HG02973 (cell line): ENCODE measurements around the gene SLC47A1.

Source experiments
- ATAC-seq: cut with Tn5 transposase; IDR thresholded peaks from one replicate; pipeline ENCODE4 v1.9.1; 2021; ENCODE audit warnings: moderate library complexity; ENCODE audit not compliant: unreplicated experiment

Gene SLC47A1

DNA sequence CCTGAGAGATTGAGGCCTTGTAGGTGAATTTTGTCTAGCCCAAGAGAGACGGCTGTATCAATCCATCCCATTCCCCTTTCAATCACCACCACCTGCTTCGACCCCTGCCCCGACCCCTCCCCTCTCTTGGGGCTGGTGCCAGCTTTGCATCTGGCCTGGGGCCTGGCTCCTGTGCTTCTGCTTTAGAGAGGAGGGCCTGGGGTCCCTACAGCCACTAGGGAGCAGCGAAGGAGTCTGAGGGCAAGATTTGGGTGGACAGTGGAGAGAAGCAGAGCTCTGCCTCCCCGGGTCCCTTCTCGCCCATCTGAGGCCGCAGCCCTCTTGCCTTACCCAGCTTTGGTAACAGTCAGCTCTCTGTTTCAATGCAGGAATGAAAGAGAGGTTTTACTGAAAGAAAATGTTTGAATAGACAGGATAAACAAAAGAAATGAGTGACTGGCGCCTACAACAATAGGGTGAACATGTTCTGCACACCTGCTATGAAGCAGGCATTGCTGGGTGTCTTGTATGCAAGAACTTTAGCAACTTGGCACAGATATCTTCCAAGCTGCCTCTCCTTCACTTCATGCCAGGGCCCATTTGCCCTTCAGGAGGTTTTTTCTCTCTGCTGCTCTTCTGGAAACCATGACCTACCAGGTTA lies 57.4 kb downstream of the SLC47A1 start:
- no peak for ATAC-seq

- no peak for ATAC-seq
Measured at GRCh38 chr17:19592316-19592715, 58.7 kb downstream of the SLC47A1 start.

DNA sequence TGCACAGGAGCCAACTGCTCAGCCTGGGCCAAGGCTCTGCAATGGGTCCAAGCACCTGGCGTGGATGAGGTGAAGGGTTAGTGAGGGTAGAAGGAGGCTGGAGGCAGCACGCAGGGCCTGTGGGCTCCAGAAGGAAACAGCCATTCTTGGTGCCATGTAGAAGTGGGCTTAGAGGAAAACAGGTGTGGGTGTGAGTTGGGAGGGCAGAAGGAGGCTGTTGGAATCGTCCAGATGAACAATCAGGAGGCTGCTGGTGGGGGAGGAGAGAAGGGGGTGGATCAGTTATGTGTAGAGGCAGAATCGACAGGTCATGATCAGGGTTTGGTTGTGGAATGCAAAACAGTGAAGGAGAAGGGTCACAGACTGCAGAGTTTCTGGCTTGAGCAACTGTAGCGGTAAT lies 63.2 kb downstream of the SLC47A1 start:
- ATAC-seq, result no peak

- ATAC-seq, result no peak
Measured at GRCh38 chr17:19610311-19610710, 76.7 kb downstream of the SLC47A1 start.

- ATAC-seq, result no peak
Measured at GRCh38 chr17:19610879-19611278, 77.2 kb downstream of the SLC47A1 start.

DNA sequence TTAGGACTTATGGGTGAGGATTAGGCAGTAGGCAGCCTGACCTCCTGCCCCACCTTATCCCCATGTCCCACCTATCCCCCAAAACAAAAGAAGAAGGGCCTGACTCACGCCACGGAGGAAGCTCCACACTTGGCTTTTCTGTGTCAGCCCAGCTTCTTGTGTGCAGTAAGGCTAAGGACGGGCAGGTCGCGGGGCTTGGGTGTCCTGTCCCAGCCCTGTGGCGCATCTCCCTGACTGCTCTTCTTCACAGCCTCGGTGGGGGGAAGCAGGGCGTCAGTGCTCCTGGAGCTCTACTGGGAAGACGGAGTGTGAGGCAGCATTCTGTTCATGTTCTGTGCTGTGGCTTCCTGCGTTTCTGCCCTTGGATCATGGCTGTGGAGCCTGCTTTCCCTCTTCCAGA lies 80.3 kb downstream of the SLC47A1 start:
- ATAC-seq, result no peak

DNA sequence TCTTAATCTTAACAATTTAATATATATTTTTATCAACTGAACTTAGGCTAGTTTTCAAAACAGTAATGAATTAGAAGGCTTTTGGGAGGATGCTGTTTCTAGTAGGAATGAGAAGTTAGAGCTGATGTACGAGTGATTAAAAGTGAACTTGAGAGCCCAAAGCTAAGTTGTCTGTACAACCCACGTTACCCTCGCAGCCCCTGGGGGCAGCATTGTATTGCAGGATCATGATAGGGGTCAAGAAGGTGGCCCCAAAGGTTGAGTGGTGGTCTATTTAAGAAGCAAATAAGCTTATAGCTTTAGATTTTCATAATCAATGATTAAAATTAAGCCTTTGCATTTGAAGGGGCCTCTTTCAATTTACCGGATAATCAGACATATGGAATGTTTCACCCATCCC lies 81.2 kb downstream of the SLC47A1 start:
- ATAC-seq, result no peak

DNA sequence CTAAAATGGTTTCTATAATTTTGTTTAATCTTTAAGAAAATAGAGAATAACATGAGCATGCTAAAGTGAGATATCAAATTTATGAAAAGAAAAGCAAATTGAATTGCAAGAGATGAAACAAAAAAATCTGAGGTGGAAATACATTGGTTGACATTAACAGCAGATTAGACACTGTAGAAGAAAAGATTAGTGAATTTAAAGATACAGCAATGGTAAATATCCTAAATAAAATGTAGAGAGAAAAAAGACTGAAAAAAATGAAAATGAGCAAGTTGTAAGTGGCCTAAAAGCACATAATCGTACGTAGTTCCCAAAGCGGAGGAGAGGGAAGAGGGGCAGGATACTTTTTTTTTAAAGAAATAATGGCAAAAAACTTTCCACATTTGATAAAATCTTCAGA lies 84.4 kb downstream of the SLC47A1 start:
- ATAC-seq, result no peak

DNA sequence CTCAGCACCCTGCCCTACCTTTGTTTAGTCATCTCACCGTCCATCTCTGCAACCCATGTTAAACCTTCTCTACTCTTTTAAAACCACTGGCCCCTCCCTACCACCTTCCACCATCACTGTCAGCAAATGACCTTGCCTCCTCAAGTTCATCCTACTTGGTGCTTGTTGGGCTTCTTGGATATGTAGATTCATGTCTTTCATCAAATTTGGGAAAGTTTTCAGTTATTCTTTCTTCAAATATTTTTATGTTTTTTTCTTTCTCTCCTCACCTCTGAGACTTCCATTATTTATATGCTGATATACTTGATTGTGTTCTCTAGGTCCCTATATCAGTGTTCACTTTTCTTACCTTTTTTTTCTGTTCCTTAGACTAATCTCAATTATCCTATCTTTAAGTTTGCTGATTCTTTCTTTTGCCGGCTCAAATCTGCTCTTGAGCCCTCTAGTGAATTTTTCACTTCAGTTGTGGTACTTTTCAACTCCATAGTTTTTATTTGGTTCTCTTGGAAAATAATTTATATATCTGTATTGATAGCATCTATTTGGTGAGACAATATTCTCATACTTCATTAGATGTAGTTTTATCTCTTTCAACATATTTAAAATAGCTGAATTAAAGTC lies 86.2 kb downstream of the SLC47A1 start:
- no peak for ATAC-seq

- no peak for ATAC-seq
Measured at GRCh38 chr17:19621697-19622096, 88.0 kb downstream of the SLC47A1 start.

DNA sequence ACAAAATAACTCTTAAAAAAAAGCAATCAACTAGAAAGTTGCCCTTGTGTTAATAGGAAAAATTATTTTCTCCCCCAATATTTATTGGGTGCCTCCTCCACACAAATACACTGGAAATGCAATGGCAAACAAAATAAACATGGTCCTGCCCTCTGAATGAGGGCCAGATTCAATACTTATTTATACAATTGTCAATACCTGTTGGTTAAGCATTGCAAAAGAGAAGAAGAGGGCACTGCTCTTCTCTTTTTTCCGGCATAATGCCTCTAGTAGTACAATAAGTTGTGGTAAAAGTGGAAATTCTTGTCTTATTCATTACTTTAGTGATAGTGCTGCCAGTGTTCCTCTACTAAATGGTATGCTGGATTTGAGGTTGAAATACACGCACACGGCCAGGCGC lies 92.4 kb downstream of the SLC47A1 start:
- ATAC-seq, result no peak
